ENCODE data around the gene UVRAG.

UVRAG gene

GRCh38 chr11:75925785-75926164, 110.8 kb downstream of the UVRAG start:
- Histone ChIP-seq H3K4me3 (ENCODE audit: low read length in 2 of 2) (no peak overlapping the region), H2BK12ac (ENCODE audit: low read length) (no peak overlapping the region), H3K4me2 (ENCODE audit: insufficient read depth, low read length, poor library complexity, severe bottlenecking) (no peak overlapping the region), H2BK120ac (ENCODE audit: low read depth, low read length) (no peak overlapping the region), H3K4me1 (ENCODE audit: control insufficient read depth in 2 of 2, insufficient read depth in 1 of 2, low read depth in 1 of 2, low read length in 2 of 2) (peaks cover 0 to 3% of the 10 kb centered on the region in 2 donors), H3K9ac (ENCODE audit: low read depth, low read length, poor library complexity) (no peak overlapping the region), H3K27ac (replicated peaks; ENCODE audit: low read length) (no peak overlapping the region), H3K79me1 (ENCODE audit: low read depth, low read length) (no peaks in the 10 kb centered on the region), H2AFZ (ENCODE audit: low read length) (no peak overlapping the region), H3K18ac (ENCODE audit: low read length) (no peak overlapping the region), H3K27me3 (ENCODE audit: control insufficient read depth in 3 of 3, insufficient read depth in 3 of 3, low read depth in 1 of 3, low read length in 3 of 3) (no peaks in the 10 kb centered on the region), H3K9me3 (replicated peaks in 1 of 2; ENCODE audit: control insufficient read depth in 2 of 2, insufficient read depth in 1 of 2, low read depth in 1 of 2, low read length in 2 of 2) (no peaks in the 10 kb centered on the region), H3K4ac (ENCODE audit: low read length) (no peak overlapping the region), H2AK5ac (ENCODE audit: low read depth, low read length) (no peak overlapping the region), H2BK5ac (ENCODE audit: low read length) (no peak overlapping the region), H3K14ac (ENCODE audit: low read length) (no peak overlapping the region), H3K23ac (ENCODE audit: low read depth, low read length, poor library complexity) (no peak overlapping the region), H4K8ac (ENCODE audit: low read depth, low read length) (no peak overlapping the region), H2BK15ac (ENCODE audit: low read length) (no peak overlapping the region), H4K91ac (ENCODE audit: low read depth, low read length, poor library complexity) (no peak overlapping the region), H3K36me3 (replicated peaks in 1 of 2; ENCODE audit: control insufficient read depth in 2 of 2, insufficient read depth in 2 of 2, low read length in 2 of 2) (no peaks in the 10 kb centered on the region)
- no peak for DNase-seq (ENCODE audit: low spot score)
- WGBS, 2 donors (ENCODE audit: extremely low coverage in 2 of 2, insufficient read length in 2 of 2, insufficient replicate concordance in 1 of 2) = no CpG with 5 or more reads among the region's 1 CpG

GRCh38 chr11:75929706-75930105, 114.7 kb downstream of the UVRAG start:
- no peak overlapping the region for H2BK5ac ChIP-seq (ENCODE audit: low read length)
- no peak overlapping the region for H3K27ac ChIP-seq (replicated peaks; ENCODE audit: low read length)
- no peaks in the 10 kb centered on the region for H3K79me1 ChIP-seq (ENCODE audit: low read depth, low read length)
- no peak overlapping the region for H2BK15ac ChIP-seq (ENCODE audit: low read length)
- peaks cover 0 to 9% of the 10 kb centered on the region in 2 donors for H3K9me3 ChIP-seq (replicated peaks in 1 of 2; ENCODE audit: control insufficient read depth in 2 of 2, insufficient read depth in 1 of 2, low read depth in 1 of 2, low read length in 2 of 2)
- H3K4me1 ChIP-seq (ENCODE audit: control insufficient read depth in 2 of 2, insufficient read depth in 1 of 2, low read depth in 1 of 2, low read length in 2 of 2) = peaks cover 0 to 3% of the 10 kb centered on the region in 2 donors
- H3K36me3 ChIP-seq (replicated peaks in 1 of 2; ENCODE audit: control insufficient read depth in 2 of 2, insufficient read depth in 2 of 2, low read length in 2 of 2) = no peaks in the 10 kb centered on the region
- no peak overlapping the region for H3K14ac ChIP-seq (ENCODE audit: low read length)
- H3K18ac ChIP-seq (ENCODE audit: low read length) = no peak overlapping the region
- DNase-seq (ENCODE audit: low spot score) = no peak
- no peak overlapping the region for H2BK12ac ChIP-seq (ENCODE audit: low read length)
- no peak overlapping the region for H3K4ac ChIP-seq (ENCODE audit: low read length)
- WGBS, 2 donors (ENCODE audit: extremely low coverage in 2 of 2, insufficient read length in 2 of 2, insufficient replicate concordance in 1 of 2) = no CpG with 5 or more reads among the region's 4 CpGs
- no peak overlapping the region for H4K91ac ChIP-seq (ENCODE audit: low read depth, low read length, poor library complexity)
- H2AK5ac ChIP-seq (ENCODE audit: low read depth, low read length) = no peak overlapping the region
- no peak overlapping the region for H2BK120ac ChIP-seq (ENCODE audit: low read depth, low read length)
- no peaks in the 10 kb centered on the region for H3K27me3 ChIP-seq (ENCODE audit: control insufficient read depth in 3 of 3, insufficient read depth in 3 of 3, low read depth in 1 of 3, low read length in 3 of 3)
- H3K4me2 ChIP-seq (ENCODE audit: insufficient read depth, low read length, poor library complexity, severe bottlenecking) = no peak overlapping the region
- H2AFZ ChIP-seq (ENCODE audit: low read length) = no peak overlapping the region
- no peak overlapping the region for H3K9ac ChIP-seq (ENCODE audit: low read depth, low read length, poor library complexity)
- H3K23ac ChIP-seq (ENCODE audit: low read depth, low read length, poor library complexity) = no peak overlapping the region
- H3K4me3 ChIP-seq (ENCODE audit: low read length in 2 of 2) = no peak overlapping the region
- H4K8ac ChIP-seq (ENCODE audit: low read depth, low read length) = no peak overlapping the region

- no peak overlapping the region for H4K91ac ChIP-seq (ENCODE audit: low read depth, low read length, poor library complexity)
- H2BK12ac ChIP-seq (ENCODE audit: low read length) = no peak overlapping the region
- WGBS, 2 donors (ENCODE audit: extremely low coverage in 2 of 2, insufficient read length in 2 of 2, insufficient replicate concordance in 1 of 2) = no CpG with 5 or more reads among the region's 5 CpGs
- no peak overlapping the region for H2BK15ac ChIP-seq (ENCODE audit: low read length)
- peaks cover 0 to 9% of the 10 kb centered on the region in 2 donors for H3K9me3 ChIP-seq (replicated peaks in 1 of 2; ENCODE audit: control insufficient read depth in 2 of 2, insufficient read depth in 1 of 2, low read depth in 1 of 2, low read length in 2 of 2)
- no peak overlapping the region for H3K23ac ChIP-seq (ENCODE audit: low read depth, low read length, poor library complexity)
- H3K27me3 ChIP-seq (ENCODE audit: control insufficient read depth in 3 of 3, insufficient read depth in 3 of 3, low read depth in 1 of 3, low read length in 3 of 3) = no peaks in the 10 kb centered on the region
- H3K4ac ChIP-seq (ENCODE audit: low read length) = no peak overlapping the region
- H3K18ac ChIP-seq (ENCODE audit: low read length) = no peak overlapping the region
- H3K27ac ChIP-seq (replicated peaks; ENCODE audit: low read length) = no peak overlapping the region
- no peak overlapping the region for H3K14ac ChIP-seq (ENCODE audit: low read length)
- no peak overlapping the region for H3K4me3 ChIP-seq (ENCODE audit: low read length in 2 of 2)
- no peaks in the 10 kb centered on the region for H3K79me1 ChIP-seq (ENCODE audit: low read depth, low read length)
- no peak overlapping the region for H4K8ac ChIP-seq (ENCODE audit: low read depth, low read length)
- H2BK5ac ChIP-seq (ENCODE audit: low read length) = no peak overlapping the region
- H3K4me2 ChIP-seq (ENCODE audit: insufficient read depth, low read length, poor library complexity, severe bottlenecking) = no peak overlapping the region
- no peak overlapping the region for H2AFZ ChIP-seq (ENCODE audit: low read length)
- H3K36me3 ChIP-seq (replicated peaks in 1 of 2; ENCODE audit: control insufficient read depth in 2 of 2, insufficient read depth in 2 of 2, low read length in 2 of 2) = no peaks in the 10 kb centered on the region
- peaks cover 0 to 2% of the 10 kb centered on the region in 2 donors for H3K4me1 ChIP-seq (ENCODE audit: control insufficient read depth in 2 of 2, insufficient read depth in 1 of 2, low read depth in 1 of 2, low read length in 2 of 2)
- no peak overlapping the region for H3K9ac ChIP-seq (ENCODE audit: low read depth, low read length, poor library complexity)
- DNase-seq (ENCODE audit: low spot score) = no peak
- no peak overlapping the region for H2AK5ac ChIP-seq (ENCODE audit: low read depth, low read length)
- H2BK120ac ChIP-seq (ENCODE audit: low read depth, low read length) = no peak overlapping the region
Measured at GRCh38 chr11:75930534-75930933, 115.5 kb downstream of the UVRAG start.

- DNase-seq (ENCODE audit: low spot score) = no peak
- H3K27me3 ChIP-seq (ENCODE audit: control insufficient read depth in 3 of 3, insufficient read depth in 3 of 3, low read depth in 1 of 3, low read length in 3 of 3) = no peaks in the 10 kb centered on the region
- no peak overlapping the region for H3K18ac ChIP-seq (ENCODE audit: low read length)
- H3K9ac ChIP-seq (ENCODE audit: low read depth, low read length, poor library complexity) = no peak overlapping the region
- H2BK5ac ChIP-seq (ENCODE audit: low read length) = no peak overlapping the region
- no peak overlapping the region for H2BK15ac ChIP-seq (ENCODE audit: low read length)
- no peak overlapping the region for H4K91ac ChIP-seq (ENCODE audit: low read depth, low read length, poor library complexity)
- no peak overlapping the region for H3K4me2 ChIP-seq (ENCODE audit: insufficient read depth, low read length, poor library complexity, severe bottlenecking)
- H3K36me3 ChIP-seq (replicated peaks in 1 of 2; ENCODE audit: control insufficient read depth in 2 of 2, insufficient read depth in 2 of 2, low read length in 2 of 2) = no peaks in the 10 kb centered on the region
- WGBS, 2 donors (ENCODE audit: extremely low coverage in 2 of 2, insufficient read length in 2 of 2, insufficient replicate concordance in 1 of 2) = no CpG with 5 or more reads among the region's 1 CpG
- no peaks in the 10 kb centered on the region for H3K79me1 ChIP-seq (ENCODE audit: low read depth, low read length)
- H4K8ac ChIP-seq (ENCODE audit: low read depth, low read length) = no peak overlapping the region
- no peak overlapping the region for H3K23ac ChIP-seq (ENCODE audit: low read depth, low read length, poor library complexity)
- no peak overlapping the region for H3K14ac ChIP-seq (ENCODE audit: low read length)
- no peak overlapping the region for H2BK120ac ChIP-seq (ENCODE audit: low read depth, low read length)
- no peak overlapping the region for H3K4ac ChIP-seq (ENCODE audit: low read length)
- H3K4me3 ChIP-seq (ENCODE audit: low read length in 2 of 2) = no peak overlapping the region
- no peak overlapping the region for H2AK5ac ChIP-seq (ENCODE audit: low read depth, low read length)
- no peak overlapping the region for H2AFZ ChIP-seq (ENCODE audit: low read length)
- H3K9me3 ChIP-seq (replicated peaks in 1 of 2; ENCODE audit: control insufficient read depth in 2 of 2, insufficient read depth in 1 of 2, low read depth in 1 of 2, low read length in 2 of 2) = peaks cover 0 to 9% of the 10 kb centered on the region in 2 donors
- peaks cover 0 to 2% of the 10 kb centered on the region in 2 donors for H3K4me1 ChIP-seq (ENCODE audit: control insufficient read depth in 2 of 2, insufficient read depth in 1 of 2, low read depth in 1 of 2, low read length in 2 of 2)
- no peak overlapping the region for H2BK12ac ChIP-seq (ENCODE audit: low read length)
- no peak overlapping the region for H3K27ac ChIP-seq (replicated peaks; ENCODE audit: low read length)
Measured at GRCh38 chr11:75931124-75931523, 116.1 kb downstream of the UVRAG start.

Data from neuronal stem cell (in vitro differentiated cells).